Prostate gland (tissue), 2 donors: ENCODE results near the gene RANGAP1. TPM values are rescaled to one million over a fixed set of nuclear protein-coding genes. Genes with fewer than 3 reads are reported as not detected.
A peak's percentile ranks its signal among the peaks of the same experiment; 100 is the strongest.

Source experiments
- DNase-seq: peaks from one replicate; pipeline ENCODE4 v3.0.0-alpha.2; 2019; ENCODE audit warnings: low spot score
- H3K27ac ChIP-seq, 2 donors: fragments of 200-600 bp; sonication (generic); 2 replicates each; pipeline ENCODE4 v1.5.1; 2017 to 2019
- H3K27me3 ChIP-seq: fragments of 200-600 bp; sonication (generic); replicated peaks from 2 replicates; pipeline ENCODE4 v1.5.1; 2019; ENCODE audit not compliant: insufficient read depth
- H3K36me3 ChIP-seq, 2 donors: fragments of 200-600 bp; sonication (generic); 1 replicate in 1 of 2; 2 replicates in 1 of 2; pipeline versions ENCODE4 v1.5.1 to v1.8.1; 2017 to 2019
- H3K4me1 ChIP-seq: fragments of 200-600 bp; sonication (generic); replicated peaks from 2 replicates; pipeline ENCODE4 v1.5.1; 2019
- H3K4me3 ChIP-seq, 2 donors: fragments of 200-600 bp; sonication (generic); 2 replicates each; pipeline ENCODE4 v1.5.1; 2017 to 2019
- H3K9me3 ChIP-seq: fragments of 200-600 bp; sonication (generic); 2 replicates; pipeline ENCODE4 v1.5.1; 2017
- CTCF ChIP-seq, 4 experiments: fragments of 200-600 bp in 2 of 4; fragments of 450-650 bp in 2 of 4; sonication (generic) in 2 of 4; IDR thresholded peaks; 1 replicate in 3 of 4; 2 replicates in 1 of 4; pipeline ENCODE4 v1.5.1; 2016 to 2019; ENCODE audit warnings: antibody characterized with exemption in 4 of 4, mild to moderate bottlenecking in 2 of 4, moderate library complexity in 2 of 4
- POLR2A ChIP-seq: fragments of 450-650 bp; IDR thresholded peaks from one replicate; pipeline ENCODE4 v1.6.1; 2016; ENCODE audit warnings: antibody characterized with exemption, mild to moderate bottlenecking
- POLR2AphosphoS5 ChIP-seq: sonication (generic); formaldehyde crosslinking; IDR thresholded peaks from one replicate; pipeline ENCODE4 v1.6.1; 2017; ENCODE audit warnings: antibody characterized with exemption
- WGBS: methylation state at CpG from one replicate; pipeline ENCODE4 v1.1.5; 2018; 5-methylcytosine and 5-hydroxymethylcytosine counted together
- intact Hi-C: fragments of 100-400 bp; cut with DNase I; formaldehyde crosslinking; loops from one replicate; pipeline ENCODE4 v1.14.2; 2022
- total RNA-seq, 2 donors: library from RNA; depleted of rRNA; stranded (reverse); fragments of >200 nt; gene quantifications; one replicate each; pipeline ENCODE4 v1.1.0, GENCODE V29; 2016

RANGAP1 gene
- total RNA-seq, 2 donors from 2014 or later, result 47.8 to 127 TPM

- H3K36me3 ChIP-seq, result no peaks in the 10 kb centered on the region
- H3K4me3 ChIP-seq, result no peak overlapping the region
- H3K4me1 ChIP-seq, result no peaks in the 10 kb centered on the region
- intact Hi-C loops, result no loop called here
- no peaks in the 10 kb centered on the region for H3K9me3 ChIP-seq
- no peak for DNase-seq
- TF ChIP-seq POLR2A, result no peak
- no peak for TF ChIP-seq CTCF (IDR thresholded peaks at IDR 0.05)
- no peak for TF ChIP-seq POLR2AphosphoS5
- peak overlapping the region; percentile 4 to 52 for H3K27ac ChIP-seq
- H3K27me3 ChIP-seq, result no peaks in the 10 kb centered on the region
- WGBS, result 73% methylated on average over 8 of the region's 8 CpGs
These were observed 4.6 kb upstream of the RANGAP1 start for GRCh38 chr22:41290262-41291221.

- no peak overlapping the region for H3K4me3 ChIP-seq
- WGBS, result 93% methylated on average over 1 of the region's 1 CpG
- H3K27ac ChIP-seq, result peak overlapping the region; percentile 82 to 87
- no peaks in the 10 kb centered on the region for H3K9me3 ChIP-seq
- H3K27me3 ChIP-seq, result no peaks in the 10 kb centered on the region
- H3K4me1 ChIP-seq, result no peaks in the 10 kb centered on the region
- intact Hi-C loops, result no loop called here
- H3K36me3 ChIP-seq, result no peaks in the 10 kb centered on the region
- TF ChIP-seq POLR2AphosphoS5 (no peak), POLR2A (no peak), CTCF (IDR thresholded peaks at IDR 0.05) (no peak)
- no peak for DNase-seq
These were observed 3.7 kb upstream of the RANGAP1 start for GRCh38 chr22:41289671-41290070.

GRCh38 chr22:41288245-41288946 is 2.4 kb upstream of the RANGAP1 start:
- DNase-seq, result peak; percentile 80
- WGBS, result 25% methylated on average over 9 of the region's 9 CpGs
- intact Hi-C loops, result no loop called here

GRCh38 chr22:41286639-41287091 is 678 bp upstream of the RANGAP1 start:
- DNase-seq, result peak; percentile 26
- Histone ChIP-seq H3K9me3 (no peaks in the 10 kb centered on the region), H3K4me1 (no peaks in the 10 kb centered on the region), H3K27me3 (no peaks in the 10 kb centered on the region), H3K27ac (peak overlapping the region; percentile 77 to 87), H3K4me3 (peak overlapping the region; percentile 74 to 87), H3K36me3 (no peaks in the 10 kb centered on the region)
- 2% methylated on average over 15 of the region's 15 CpGs for WGBS
- TF ChIP-seq POLR2AphosphoS5 (no peak), POLR2A (no peak)
- intact Hi-C loops, result no loop called here

More at GRCh38 chr22:41288245-41288946, 2.4 kb upstream of the RANGAP1 start:
- Histone ChIP-seq H3K36me3 (no peaks in the 10 kb centered on the region), H3K27me3 (no peaks in the 10 kb centered on the region), H3K27ac (peak overlapping the region; percentile 82 to 87), H3K9me3 (no peaks in the 10 kb centered on the region), H3K4me1 (no peaks in the 10 kb centered on the region), H3K4me3 (no peak overlapping the region)
- TF ChIP-seq CTCF (IDR thresholded peaks at IDR 0.05) (no peak), POLR2AphosphoS5 (peak; percentile 90)

GRCh38 chr22:41285441-41285819 is 557 bp downstream of the RANGAP1 start:
- H3K36me3 ChIP-seq, result no peaks in the 10 kb centered on the region
- peak overlapping the region; percentile 83 to 87 for H3K27ac ChIP-seq
- H3K27me3 ChIP-seq, result no peaks in the 10 kb centered on the region
- peak overlapping the region; percentile 74 to 87 for H3K4me3 ChIP-seq
- no peaks in the 10 kb centered on the region for H3K9me3 ChIP-seq
- peak; percentile 9 for TF ChIP-seq POLR2A
- TF ChIP-seq CTCF (IDR thresholded peaks at IDR 0.05), result no peak
- peak; percentile 20 for DNase-seq
- intact Hi-C loops, result no loop called here
- no peaks in the 10 kb centered on the region for H3K4me1 ChIP-seq
- WGBS, result under 1% methylated on average over 30 of the region's 30 CpGs
